GM10248 (cell line): ENCODE results near the gene PDE4B.

Experiments used
- CTCF ChIA-PET: fragments of 300-600 bp; sonication (Branson Sonifier 250); formaldehyde crosslinking; extraction: SDS; loops from one replicate; lab custom pipeline; 2021; ENCODE audit warnings: antibody characterized with exemption; lab: Yijun Ruan, JAX
- POLR2A ChIA-PET: fragments of 350-650 bp; sonication (Branson Sonifier 250); formaldehyde crosslinking; extraction: SDS; loops from one replicate; lab custom pipeline; 2020; ENCODE audit warnings: antibody characterized with exemption; lab: Yijun Ruan, JAX
- DNase-seq: peaks from one replicate; pipeline ENCODE4 v3.0.0; 2012; ENCODE audit errors: extremely low spot score
- TF ChIP-seq, protein P1 (sequence below): IDR thresholded peaks from 2 replicates; pipeline ENCODE4 v1.5.1; 2012; ENCODE audit warnings: mild to moderate bottlenecking, low read depth; ENCODE audit errors: extremely low read depth, missing control alignments, control extremely low read depth

Gene PDE4B

DNA sequence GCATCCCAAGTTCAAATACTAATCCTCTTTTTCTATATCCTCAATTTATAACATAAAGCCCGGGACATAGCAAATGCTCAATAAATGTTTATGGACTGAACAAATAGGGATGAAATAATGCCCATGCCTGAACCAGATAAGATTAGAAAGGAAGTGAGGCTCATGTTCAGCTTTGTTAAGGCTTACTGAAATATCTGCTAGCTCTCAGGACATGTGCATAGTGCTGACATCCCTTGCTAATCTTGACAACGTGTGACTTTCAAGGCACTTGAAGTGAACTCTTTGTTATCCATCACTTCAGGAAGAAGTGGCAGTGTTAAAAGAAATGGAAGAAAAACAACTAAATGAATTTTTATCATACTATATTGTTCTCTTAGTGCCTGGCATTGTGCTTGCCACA lies 481.0 kb downstream of the PDE4B start:
- CTCF ChIA-PET: interaction anchor here (1.2 to 2.3 kb wide), 9 partner anchors 10 to 172 kb away, joined by 3 to 11 read pairs (median 4); no protein-coding TSS in a partner anchor
- TF ChIP-seq, protein P1, sequence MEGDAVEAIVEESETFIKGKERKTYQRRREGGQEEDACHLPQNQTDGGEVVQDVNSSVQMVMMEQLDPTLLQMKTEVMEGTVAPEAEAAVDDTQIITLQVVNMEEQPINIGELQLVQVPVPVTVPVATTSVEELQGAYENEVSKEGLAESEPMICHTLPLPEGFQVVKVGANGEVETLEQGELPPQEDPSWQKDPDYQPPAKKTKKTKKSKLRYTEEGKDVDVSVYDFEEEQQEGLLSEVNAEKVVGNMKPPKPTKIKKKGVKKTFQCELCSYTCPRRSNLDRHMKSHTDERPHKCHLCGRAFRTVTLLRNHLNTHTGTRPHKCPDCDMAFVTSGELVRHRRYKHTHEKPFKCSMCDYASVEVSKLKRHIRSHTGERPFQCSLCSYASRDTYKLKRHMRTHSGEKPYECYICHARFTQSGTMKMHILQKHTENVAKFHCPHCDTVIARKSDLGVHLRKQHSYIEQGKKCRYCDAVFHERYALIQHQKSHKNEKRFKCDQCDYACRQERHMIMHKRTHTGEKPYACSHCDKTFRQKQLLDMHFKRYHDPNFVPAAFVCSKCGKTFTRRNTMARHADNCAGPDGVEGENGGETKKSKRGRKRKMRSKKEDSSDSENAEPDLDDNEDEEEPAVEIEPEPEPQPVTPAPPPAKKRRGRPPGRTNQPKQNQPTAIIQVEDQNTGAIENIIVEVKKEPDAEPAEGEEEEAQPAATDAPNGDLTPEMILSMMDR: no peak
- DNase-seq: no peak
- POLR2A ChIA-PET: no interaction called here

DNA sequence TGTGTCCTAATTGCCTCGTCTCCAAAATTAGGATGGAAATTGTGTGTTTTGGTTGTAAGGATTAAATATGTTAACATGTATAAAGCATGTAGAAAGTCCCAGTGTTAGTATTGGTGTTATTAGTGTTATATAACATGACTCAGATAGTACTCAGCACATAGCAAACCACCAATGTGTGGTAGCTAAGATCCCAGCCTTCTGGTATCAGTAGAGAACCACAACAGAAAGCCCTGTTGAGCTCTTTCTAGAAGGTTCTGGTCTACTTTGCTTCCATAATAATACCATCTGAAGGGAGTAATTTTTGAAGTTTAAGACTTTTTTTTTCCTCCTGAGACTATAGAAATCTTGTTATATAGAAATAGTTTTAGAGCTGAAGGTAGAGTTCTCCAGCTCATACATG lies 481.9 kb downstream of the PDE4B start:
- TF ChIP-seq, protein P1: no peak
- ChIA-PET CTCF (interaction anchor here (0.7 to 2.6 kb wide), 16 partner anchors 13 to 172 kb away, joined by 3 to 12 read pairs (median 5); no protein-coding TSS in a partner anchor), POLR2A (no interaction called here)
- no peak for DNase-seq

DNA sequence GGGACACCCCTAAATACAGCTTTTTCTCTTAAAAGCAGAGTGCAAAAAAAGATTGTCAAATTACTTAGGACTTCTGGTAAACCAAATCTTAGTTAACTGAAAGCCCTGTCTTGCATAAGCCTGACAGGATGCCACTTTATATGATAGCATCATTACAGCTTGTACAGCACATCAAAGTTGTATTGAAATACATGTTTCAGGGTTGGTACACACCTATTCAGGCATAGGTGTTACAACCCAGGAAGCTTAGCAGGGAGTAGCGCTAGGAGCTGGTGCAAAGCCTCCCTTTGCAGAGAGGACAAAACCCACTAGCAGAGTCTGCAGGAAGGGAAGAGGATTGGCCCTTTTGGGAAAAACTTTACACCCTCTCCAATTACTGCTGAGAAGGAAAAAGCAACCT lies 482.4 kb downstream of the PDE4B start:
- no peak for DNase-seq
- ChIA-PET POLR2A (interaction anchor here (0.8 kb wide), 1 partner anchor 62 kb away, joined by 3 read pairs; no protein-coding TSS in a partner anchor), CTCF (interaction anchor here (0.7 to 2.6 kb wide), 15 partner anchors 12 to 171 kb away, joined by 3 to 12 read pairs (median 5); no protein-coding TSS in a partner anchor)
- TF ChIP-seq, protein P1: no peak

DNA sequence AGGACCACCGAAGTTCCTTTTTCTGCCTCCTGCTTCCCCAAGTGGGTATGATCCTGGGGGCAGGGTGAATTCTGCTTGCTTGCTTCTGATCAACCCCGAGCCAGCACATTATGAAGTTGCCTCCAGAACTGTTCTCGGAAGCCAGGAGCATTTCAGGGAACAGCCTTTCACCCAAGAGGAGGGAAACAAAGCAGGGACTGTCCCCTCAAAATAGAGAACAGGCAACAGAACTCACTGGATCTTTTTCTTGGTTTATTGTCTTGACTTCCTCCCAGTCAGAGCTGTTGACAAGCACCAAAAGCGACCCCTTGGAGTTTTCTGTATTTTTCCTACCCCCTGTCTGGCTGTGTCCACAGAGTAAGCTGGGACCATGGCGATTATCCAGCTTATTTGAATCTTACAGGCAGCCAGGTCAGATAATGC lies 482.9 kb downstream of the PDE4B start:
- POLR2A ChIA-PET: interaction anchor here (0.8 kb wide), 1 partner anchor 61 kb away, joined by 3 read pairs; no protein-coding TSS in a partner anchor
- TF ChIP-seq, protein P1: no peak
- CTCF ChIA-PET: interaction anchor here (0.9 to 2.6 kb wide), 14 partner anchors 8 to 171 kb away, joined by 3 to 12 read pairs (median 6); no protein-coding TSS in a partner anchor
- no peak for DNase-seq

DNA sequence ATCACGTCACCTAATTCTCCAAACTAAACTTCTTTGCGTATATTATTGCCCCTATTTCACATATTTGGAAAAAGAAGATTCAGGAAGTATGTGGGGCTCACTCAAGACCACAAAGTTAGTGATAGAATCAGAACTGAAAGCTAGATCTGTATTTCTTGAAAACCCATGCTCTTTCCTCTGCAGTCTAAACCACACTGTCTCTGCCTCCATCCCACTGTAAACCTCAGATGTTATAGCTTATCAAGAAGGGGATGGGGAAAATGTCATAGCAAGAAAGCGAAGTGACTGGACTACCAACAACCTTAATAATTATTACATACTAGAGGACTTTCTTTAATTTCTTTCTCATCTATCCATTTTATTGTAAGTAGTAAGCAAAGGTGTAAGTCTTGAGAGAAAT lies 483.5 kb downstream of the PDE4B start:
- TF ChIP-seq, protein P1: no peak
- POLR2A ChIA-PET: no interaction called here

DNA sequence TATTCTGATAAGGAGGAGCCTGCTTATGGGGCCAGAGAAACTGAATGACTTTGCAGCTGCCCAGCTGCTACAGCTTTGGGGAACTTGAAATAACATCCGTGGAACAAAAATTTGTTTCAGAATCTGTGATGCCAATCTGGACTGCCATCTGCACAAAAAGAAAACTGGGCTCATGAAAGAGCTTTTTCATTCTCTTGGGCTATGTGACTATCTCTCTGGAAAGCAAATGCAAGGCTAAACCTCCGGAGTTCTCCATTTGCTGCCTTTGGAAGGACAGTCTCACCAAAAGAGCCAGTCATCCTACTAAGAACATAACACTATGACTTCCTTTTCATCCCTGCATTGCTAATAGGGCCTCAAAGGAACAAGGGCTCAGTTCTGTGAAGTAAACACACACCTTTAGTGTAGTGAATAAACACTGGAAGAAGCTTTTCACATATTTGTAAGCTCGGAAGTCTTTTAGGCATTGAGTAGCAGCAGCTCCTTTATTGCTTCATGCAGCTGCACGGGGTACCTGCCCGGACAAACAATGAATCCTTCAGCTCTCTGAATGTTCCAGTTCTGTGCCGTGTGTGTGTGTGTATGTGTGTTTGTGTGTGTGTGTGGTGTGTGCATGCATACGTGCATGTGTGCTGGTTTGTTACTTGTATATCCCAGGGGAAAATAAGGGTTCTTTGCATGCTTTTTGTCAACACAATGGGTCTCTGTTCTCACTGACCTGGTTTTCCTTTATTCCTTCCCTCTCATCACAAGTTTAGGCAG lies 485.7 kb downstream of the PDE4B start:
- TF ChIP-seq, protein P1: no peak
- ChIA-PET POLR2A (interaction anchor here (0.6 kb wide), 1 partner anchor 13 kb away, joined by 3 read pairs; no protein-coding TSS in a partner anchor), CTCF (interaction anchor here (0.9 to 2.6 kb wide), 10 partner anchors 11 to 168 kb away, joined by 3 to 11 read pairs (median 4); no protein-coding TSS in a partner anchor)
- no peak for DNase-seq

More for the DNA sequence above, 483.5 kb downstream of the PDE4B start:
- CTCF ChIA-PET: interaction anchor here (0.9 to 2.6 kb wide), 10 partner anchors 9 to 170 kb away, joined by 3 to 12 read pairs (median 6); no protein-coding TSS in a partner anchor
- peak; percentile 44 for DNase-seq
